ENCODE measurements around the gene ZNF169.
"Not testable (repeated sequence)": the region's sequence is repeated elsewhere in the genome, so short reads cannot be mapped to it uniquely, and the experiment has no call there.

The ZNF169 gene

DNA sequence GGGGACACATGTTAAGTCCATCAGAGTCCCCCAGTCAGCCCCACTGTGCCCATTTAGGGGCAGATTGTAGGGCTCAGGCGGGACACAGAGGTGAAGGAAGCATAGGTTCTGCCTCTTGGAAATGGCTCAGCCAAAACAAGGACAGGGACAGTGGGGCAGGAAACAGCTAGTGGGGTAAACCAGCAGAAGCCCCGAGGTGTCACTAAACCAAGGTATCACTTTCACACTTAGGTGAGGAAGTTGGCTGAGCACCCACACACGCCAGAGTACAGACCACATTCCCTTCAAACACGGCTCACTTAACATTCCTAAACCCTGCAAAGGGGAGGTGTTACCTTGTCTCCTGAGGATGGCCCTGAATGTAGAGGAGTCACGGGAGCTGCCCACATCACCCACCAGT, 57.1 kb downstream of the ZNF169 start:
- H3K36me3 ChIP-seq (ENCODE audit: control insufficient read depth in 2 of 2, insufficient read depth in 2 of 2, low read length in 2 of 2); H3K27me3 ChIP-seq (ENCODE audit: control insufficient read depth in 2 of 2, insufficient read depth in 2 of 2, low read length in 2 of 2); H3K4me3 ChIP-seq (ENCODE audit: low read length in 2 of 2); H3K4me1 ChIP-seq (ENCODE audit: control insufficient read depth in 2 of 2, insufficient read depth in 2 of 2, low read length in 2 of 2); H3K9ac ChIP-seq (ENCODE audit: low read depth in 1 of 2, low read length in 2 of 2); H3K27ac ChIP-seq (ENCODE audit: low read depth in 2 of 2, low read length in 2 of 2); H3K9me3 ChIP-seq (ENCODE audit: control insufficient read depth in 2 of 2, low read length in 2 of 2): not testable (repeated sequence)

DNA sequence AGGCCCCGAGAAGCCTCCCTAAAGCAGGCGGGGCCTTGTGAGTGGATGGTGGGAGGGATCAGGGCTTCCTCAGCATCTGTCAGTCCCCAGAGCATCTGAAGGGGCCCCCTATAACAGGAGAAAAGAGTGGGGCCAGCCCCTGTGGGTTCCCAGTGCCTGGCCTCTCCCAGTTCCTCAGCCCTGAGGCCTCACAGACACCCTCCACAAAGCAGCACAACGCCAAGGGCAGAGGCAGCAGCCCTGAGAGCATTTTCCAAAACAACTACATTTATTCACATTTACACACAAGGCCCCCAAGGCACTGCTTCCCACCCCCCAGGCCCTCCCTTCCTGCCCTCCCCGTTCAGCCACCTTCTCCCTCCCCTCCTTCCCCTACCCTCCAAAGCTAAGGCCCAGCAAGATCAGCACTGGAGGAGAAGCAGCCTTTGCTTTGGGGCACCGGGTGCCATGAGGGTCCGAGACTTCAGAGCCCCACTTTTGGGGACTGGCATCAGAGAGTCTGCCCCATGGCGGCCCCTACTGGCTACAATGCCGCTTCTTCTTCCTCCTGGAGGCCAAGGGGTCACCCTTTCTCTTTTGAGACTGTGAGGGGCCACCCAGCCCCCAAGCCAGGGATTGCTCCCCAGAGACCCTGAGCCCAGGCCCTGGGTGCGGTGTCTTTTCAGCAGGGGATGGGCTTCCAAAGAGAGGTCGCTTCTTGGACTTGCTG, 59.0 kb downstream of the ZNF169 start:
- not testable (repeated sequence) for H3K4me1 ChIP-seq (ENCODE audit: control insufficient read depth in 2 of 2, insufficient read depth in 2 of 2, low read length in 2 of 2); H3K27ac ChIP-seq (ENCODE audit: low read depth in 2 of 2, low read length in 2 of 2); H3K9me3 ChIP-seq (ENCODE audit: control insufficient read depth in 2 of 2, low read length in 2 of 2); H3K9ac ChIP-seq (ENCODE audit: low read depth in 1 of 2, low read length in 2 of 2); H3K27me3 ChIP-seq (ENCODE audit: control insufficient read depth in 2 of 2, insufficient read depth in 2 of 2, low read length in 2 of 2); H3K36me3 ChIP-seq (ENCODE audit: control insufficient read depth in 2 of 2, insufficient read depth in 2 of 2, low read length in 2 of 2); H3K4me3 ChIP-seq (ENCODE audit: low read length in 2 of 2)

- not testable (repeated sequence) for H3K36me3 ChIP-seq (ENCODE audit: control insufficient read depth in 2 of 2, insufficient read depth in 2 of 2, low read length in 2 of 2); H3K27me3 ChIP-seq (ENCODE audit: control insufficient read depth in 2 of 2, insufficient read depth in 2 of 2, low read length in 2 of 2); H3K27ac ChIP-seq (ENCODE audit: low read depth in 2 of 2, low read length in 2 of 2); H3K4me3 ChIP-seq (ENCODE audit: low read length in 2 of 2); H3K9me3 ChIP-seq (ENCODE audit: control insufficient read depth in 2 of 2, low read length in 2 of 2); H3K9ac ChIP-seq (ENCODE audit: low read depth in 1 of 2, low read length in 2 of 2); H3K4me1 ChIP-seq (ENCODE audit: control insufficient read depth in 2 of 2, insufficient read depth in 2 of 2, low read length in 2 of 2)
Observed at GRCh38 chr9:94322342-94322940, 63.3 kb downstream of the ZNF169 start.

DNA sequence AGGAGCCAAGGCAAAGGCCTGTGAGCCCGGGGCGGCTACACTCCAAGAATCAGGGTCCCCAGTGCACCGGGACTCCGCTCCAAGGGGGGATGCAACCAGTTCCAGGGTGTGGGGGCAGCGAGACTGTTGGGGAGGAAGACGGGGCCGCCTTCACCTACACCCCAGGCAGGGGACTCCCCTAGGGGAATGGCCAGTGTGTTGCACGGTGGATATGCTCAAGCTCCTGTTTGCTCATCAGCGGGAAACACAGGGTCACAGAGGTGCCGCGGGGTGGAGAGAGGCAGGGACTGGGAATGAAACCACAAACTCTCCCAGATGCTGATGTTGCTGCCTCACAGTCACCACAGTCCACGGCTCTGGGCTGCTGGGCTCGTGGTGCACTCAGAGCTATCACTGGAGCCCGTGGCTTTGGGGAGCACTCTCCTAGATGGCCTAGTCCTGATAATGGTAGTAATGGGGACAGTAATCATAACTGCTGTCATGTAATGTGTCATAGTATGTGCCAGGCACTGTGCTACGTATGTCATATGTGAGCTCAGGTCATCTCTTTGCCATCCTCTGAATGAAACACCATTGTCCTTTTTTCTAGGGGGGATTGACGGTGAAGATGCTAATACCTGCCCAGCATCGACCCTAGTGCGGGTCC, 64.2 kb downstream of the ZNF169 start:
- H3K4me1 ChIP-seq (ENCODE audit: control insufficient read depth in 2 of 2, insufficient read depth in 2 of 2, low read length in 2 of 2); H3K9ac ChIP-seq (ENCODE audit: low read depth in 1 of 2, low read length in 2 of 2); H3K27me3 ChIP-seq (ENCODE audit: control insufficient read depth in 2 of 2, insufficient read depth in 2 of 2, low read length in 2 of 2); H3K4me3 ChIP-seq (ENCODE audit: low read length in 2 of 2); H3K36me3 ChIP-seq (ENCODE audit: control insufficient read depth in 2 of 2, insufficient read depth in 2 of 2, low read length in 2 of 2); H3K9me3 ChIP-seq (ENCODE audit: control insufficient read depth in 2 of 2, low read length in 2 of 2); H3K27ac ChIP-seq (ENCODE audit: low read depth in 2 of 2, low read length in 2 of 2): not testable (repeated sequence)

- H3K4me3 ChIP-seq (ENCODE audit: low read length in 2 of 2); H3K36me3 ChIP-seq (ENCODE audit: control insufficient read depth in 2 of 2, insufficient read depth in 2 of 2, low read length in 2 of 2); H3K9me3 ChIP-seq (ENCODE audit: control insufficient read depth in 2 of 2, low read length in 2 of 2); H3K4me1 ChIP-seq (ENCODE audit: control insufficient read depth in 2 of 2, insufficient read depth in 2 of 2, low read length in 2 of 2); H3K9ac ChIP-seq (ENCODE audit: low read depth in 1 of 2, low read length in 2 of 2); H3K27ac ChIP-seq (ENCODE audit: low read depth in 2 of 2, low read length in 2 of 2); H3K27me3 ChIP-seq (ENCODE audit: control insufficient read depth in 2 of 2, insufficient read depth in 2 of 2, low read length in 2 of 2): not testable (repeated sequence)
Observed at GRCh38 chr9:94325583-94325982, 66.5 kb downstream of the ZNF169 start.

GRCh38 chr9:94328544-94328943, 69.4 kb downstream of the ZNF169 start, which contains the start of gene NUTM2F:
NUTM2F (minus strand) TSS chr9:94328644; CDS start chr9:94328623, 21 bp downstream.
- H3K4me3 ChIP-seq (ENCODE audit: low read length in 2 of 2); H3K27me3 ChIP-seq (ENCODE audit: control insufficient read depth in 2 of 2, insufficient read depth in 2 of 2, low read length in 2 of 2); H3K4me1 ChIP-seq (ENCODE audit: control insufficient read depth in 2 of 2, insufficient read depth in 2 of 2, low read length in 2 of 2); H3K36me3 ChIP-seq (ENCODE audit: control insufficient read depth in 2 of 2, insufficient read depth in 2 of 2, low read length in 2 of 2); H3K27ac ChIP-seq (ENCODE audit: low read depth in 2 of 2, low read length in 2 of 2); H3K9ac ChIP-seq (ENCODE audit: low read depth in 1 of 2, low read length in 2 of 2); H3K9me3 ChIP-seq (ENCODE audit: control insufficient read depth in 2 of 2, low read length in 2 of 2): not testable (repeated sequence)

- H3K27me3 ChIP-seq (ENCODE audit: control insufficient read depth in 2 of 2, insufficient read depth in 2 of 2, low read length in 2 of 2); H3K4me3 ChIP-seq (ENCODE audit: low read length in 2 of 2); H3K36me3 ChIP-seq (ENCODE audit: control insufficient read depth in 2 of 2, insufficient read depth in 2 of 2, low read length in 2 of 2): not testable (repeated sequence)
Observed at GRCh38 chr9:94336445-94336844, 77.3 kb downstream of the ZNF169 start.

DNA sequence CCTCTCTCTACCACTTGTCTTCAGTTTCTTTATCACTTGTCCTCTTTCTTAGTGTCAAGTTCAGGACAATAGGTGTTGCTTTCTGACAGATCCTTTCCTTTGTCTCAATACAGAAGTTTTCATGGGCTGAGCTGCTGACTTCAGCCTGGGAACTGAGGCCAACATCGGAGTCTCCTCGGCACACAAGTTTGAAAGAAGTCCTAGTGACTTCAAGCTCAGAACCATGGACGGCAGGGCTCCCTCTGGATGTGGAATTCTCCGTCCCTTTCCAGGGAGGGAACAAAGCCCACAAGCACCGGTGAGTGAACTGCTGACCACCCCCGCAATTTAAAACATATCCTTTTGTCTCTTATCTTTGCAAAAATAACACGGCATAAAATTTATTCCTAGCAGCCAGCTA, 79.6 kb downstream of the ZNF169 start:
- H3K9me3 ChIP-seq (ENCODE audit: control insufficient read depth in 2 of 2, low read length in 2 of 2); H3K27me3 ChIP-seq (ENCODE audit: control insufficient read depth in 2 of 2, insufficient read depth in 2 of 2, low read length in 2 of 2); H3K4me1 ChIP-seq (ENCODE audit: control insufficient read depth in 2 of 2, insufficient read depth in 2 of 2, low read length in 2 of 2); H3K27ac ChIP-seq (ENCODE audit: low read depth in 2 of 2, low read length in 2 of 2); H3K9ac ChIP-seq (ENCODE audit: low read depth in 1 of 2, low read length in 2 of 2); H3K4me3 ChIP-seq (ENCODE audit: low read length in 2 of 2); H3K36me3 ChIP-seq (ENCODE audit: control insufficient read depth in 2 of 2, insufficient read depth in 2 of 2, low read length in 2 of 2): not testable (repeated sequence)

More at GRCh38 chr9:94336445-94336844, 77.3 kb downstream of the ZNF169 start:
- not testable (repeated sequence) for H3K27ac ChIP-seq (ENCODE audit: low read depth in 2 of 2, low read length in 2 of 2); H3K9me3 ChIP-seq (ENCODE audit: control insufficient read depth in 2 of 2, low read length in 2 of 2); H3K9ac ChIP-seq (ENCODE audit: low read depth in 1 of 2, low read length in 2 of 2); H3K4me1 ChIP-seq (ENCODE audit: control insufficient read depth in 2 of 2, insufficient read depth in 2 of 2, low read length in 2 of 2)

DNA sequence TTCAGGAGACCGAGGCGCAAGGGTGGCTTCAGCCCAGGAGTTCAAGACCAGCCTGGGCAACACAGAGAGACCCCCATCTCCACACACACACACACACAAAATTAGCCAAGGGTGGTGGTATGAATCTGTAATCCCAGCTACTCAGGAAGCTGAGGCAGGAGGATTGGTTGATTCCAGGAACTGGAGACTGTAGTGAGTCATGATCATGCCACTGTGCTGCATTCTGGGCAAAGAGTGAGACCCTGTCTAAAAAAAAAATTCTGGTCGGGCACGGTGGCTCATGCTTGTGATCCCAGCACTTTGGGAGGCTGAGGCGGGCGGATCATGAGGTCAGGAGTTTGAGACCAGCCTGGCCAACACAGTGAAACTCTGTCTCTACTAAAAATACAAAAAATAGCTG, 80.6 kb downstream of the ZNF169 start:
- not testable (repeated sequence) for H3K4me1 ChIP-seq (ENCODE audit: control insufficient read depth in 2 of 2, insufficient read depth in 2 of 2, low read length in 2 of 2); H3K36me3 ChIP-seq (ENCODE audit: control insufficient read depth in 2 of 2, insufficient read depth in 2 of 2, low read length in 2 of 2); H3K9ac ChIP-seq (ENCODE audit: low read depth in 1 of 2, low read length in 2 of 2); H3K27ac ChIP-seq (ENCODE audit: low read depth in 2 of 2, low read length in 2 of 2); H3K27me3 ChIP-seq (ENCODE audit: control insufficient read depth in 2 of 2, insufficient read depth in 2 of 2, low read length in 2 of 2); H3K4me3 ChIP-seq (ENCODE audit: low read length in 2 of 2); H3K9me3 ChIP-seq (ENCODE audit: control insufficient read depth in 2 of 2, low read length in 2 of 2)

DNA sequence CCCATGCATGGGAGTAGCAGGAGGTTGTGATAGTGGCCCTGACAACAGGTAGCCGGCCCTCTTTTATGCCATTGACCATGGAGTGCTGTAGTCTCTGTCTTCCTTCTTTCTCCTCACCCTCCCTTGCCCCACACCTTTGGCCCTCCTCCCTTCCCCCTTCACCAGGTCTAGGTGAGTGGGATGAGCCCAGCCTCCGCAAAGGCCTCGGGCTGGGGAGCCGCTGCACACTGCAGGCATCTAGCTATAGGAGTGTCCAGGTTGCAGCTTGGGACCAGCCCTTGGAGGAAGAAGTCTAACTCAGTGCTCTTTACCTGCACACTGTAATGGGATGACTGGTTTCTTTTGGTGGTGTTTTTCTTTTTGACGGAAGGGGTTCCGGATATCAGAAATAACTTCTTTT, 81.7 kb downstream of the ZNF169 start:
- H3K27me3 ChIP-seq (ENCODE audit: control insufficient read depth in 2 of 2, insufficient read depth in 2 of 2, low read length in 2 of 2); H3K4me3 ChIP-seq (ENCODE audit: low read length in 2 of 2); H3K4me1 ChIP-seq (ENCODE audit: control insufficient read depth in 2 of 2, insufficient read depth in 2 of 2, low read length in 2 of 2); H3K36me3 ChIP-seq (ENCODE audit: control insufficient read depth in 2 of 2, insufficient read depth in 2 of 2, low read length in 2 of 2); H3K27ac ChIP-seq (ENCODE audit: low read depth in 2 of 2, low read length in 2 of 2); H3K9me3 ChIP-seq (ENCODE audit: control insufficient read depth in 2 of 2, low read length in 2 of 2); H3K9ac ChIP-seq (ENCODE audit: low read depth in 1 of 2, low read length in 2 of 2): not testable (repeated sequence)

Measured in mucosa of rectum (tissue), 2 donors.